ENCODE data around the gene D2HGDH.
A peak's percentile ranks its signal among the peaks of the same experiment; 100 is the strongest.
"Not testable (repeated sequence)": the region's sequence is repeated elsewhere in the genome, so short reads cannot be mapped to it uniquely, and the experiment has no call there.

The D2HGDH gene

DNA sequence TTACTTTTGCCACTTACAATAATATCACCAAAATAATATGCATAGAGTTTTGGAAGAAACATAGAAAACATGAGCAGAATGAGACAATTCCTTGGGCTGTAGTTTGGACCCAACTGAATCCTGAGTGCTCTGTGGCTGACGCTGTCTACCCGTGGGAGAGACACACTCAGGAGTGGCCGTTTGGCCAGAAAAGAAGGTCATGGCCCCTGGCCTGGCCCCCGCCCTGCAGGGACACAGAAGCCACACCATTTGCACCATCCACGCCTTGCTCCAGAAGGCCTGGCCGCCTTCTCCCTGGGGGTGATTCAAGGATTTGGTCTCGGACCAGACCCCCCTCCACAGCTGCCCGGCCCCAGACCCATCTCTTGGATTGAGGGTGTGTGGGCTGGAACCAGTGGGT is 6.4 kb upstream of the D2HGDH start:
- TF ChIP-seq, protein P1, sequence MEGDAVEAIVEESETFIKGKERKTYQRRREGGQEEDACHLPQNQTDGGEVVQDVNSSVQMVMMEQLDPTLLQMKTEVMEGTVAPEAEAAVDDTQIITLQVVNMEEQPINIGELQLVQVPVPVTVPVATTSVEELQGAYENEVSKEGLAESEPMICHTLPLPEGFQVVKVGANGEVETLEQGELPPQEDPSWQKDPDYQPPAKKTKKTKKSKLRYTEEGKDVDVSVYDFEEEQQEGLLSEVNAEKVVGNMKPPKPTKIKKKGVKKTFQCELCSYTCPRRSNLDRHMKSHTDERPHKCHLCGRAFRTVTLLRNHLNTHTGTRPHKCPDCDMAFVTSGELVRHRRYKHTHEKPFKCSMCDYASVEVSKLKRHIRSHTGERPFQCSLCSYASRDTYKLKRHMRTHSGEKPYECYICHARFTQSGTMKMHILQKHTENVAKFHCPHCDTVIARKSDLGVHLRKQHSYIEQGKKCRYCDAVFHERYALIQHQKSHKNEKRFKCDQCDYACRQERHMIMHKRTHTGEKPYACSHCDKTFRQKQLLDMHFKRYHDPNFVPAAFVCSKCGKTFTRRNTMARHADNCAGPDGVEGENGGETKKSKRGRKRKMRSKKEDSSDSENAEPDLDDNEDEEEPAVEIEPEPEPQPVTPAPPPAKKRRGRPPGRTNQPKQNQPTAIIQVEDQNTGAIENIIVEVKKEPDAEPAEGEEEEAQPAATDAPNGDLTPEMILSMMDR (IDR thresholded peaks at IDR 0.05; ENCODE audit: low read depth, low read length, missing control alignments) = no peak
- Histone ChIP-seq H3K27ac (no peak overlapping the region), H3K4me3 (ENCODE audit: low read depth, low read length) (no peak overlapping the region), H3K36me3 (replicated peaks) (peaks cover 11% of the 10 kb centered on the region), H3K27me3 (replicated peaks) (no peaks in the 10 kb centered on the region)
- in situ Hi-C loops (cut with HindIII; ENCODE audit: low pct_ligation_motif_present, low sequenced_read_pairs) = no loop called here
- DNase-seq = no peak

DNA sequence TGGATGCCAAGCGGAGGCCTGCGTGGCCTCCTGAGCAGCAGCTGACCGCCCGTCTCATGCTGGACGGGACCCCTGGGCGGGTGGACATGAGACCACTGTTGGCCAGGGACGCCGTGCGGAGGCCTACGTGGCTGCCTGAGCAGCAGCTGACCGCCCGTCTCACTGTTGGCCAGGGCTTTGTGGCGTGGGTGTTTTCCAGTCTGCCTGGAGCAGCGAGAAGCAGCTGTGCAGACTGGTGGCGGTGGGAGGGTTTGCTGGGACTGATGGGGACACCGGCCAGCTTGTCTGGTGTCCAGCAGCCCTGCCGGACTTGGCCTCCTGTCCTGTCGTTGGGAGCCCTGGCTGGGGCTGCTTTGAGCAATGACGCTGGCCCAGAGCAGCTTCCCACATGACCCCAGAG is 5.8 kb upstream of the D2HGDH start:
- in situ Hi-C loops (cut with HindIII; ENCODE audit: low pct_ligation_motif_present, low sequenced_read_pairs) = no loop called here
- Histone ChIP-seq H3K4me3 (ENCODE audit: low read depth, low read length) (no peak overlapping the region), H3K27me3 (replicated peaks) (no peaks in the 10 kb centered on the region), H3K27ac (no peak overlapping the region), H3K36me3 (replicated peaks) (peaks cover 5% of the 10 kb centered on the region)
- TF ChIP-seq, protein P1 (IDR thresholded peaks at IDR 0.05; ENCODE audit: low read depth, low read length, missing control alignments) = no peak
- DNase-seq = no peak

DNA sequence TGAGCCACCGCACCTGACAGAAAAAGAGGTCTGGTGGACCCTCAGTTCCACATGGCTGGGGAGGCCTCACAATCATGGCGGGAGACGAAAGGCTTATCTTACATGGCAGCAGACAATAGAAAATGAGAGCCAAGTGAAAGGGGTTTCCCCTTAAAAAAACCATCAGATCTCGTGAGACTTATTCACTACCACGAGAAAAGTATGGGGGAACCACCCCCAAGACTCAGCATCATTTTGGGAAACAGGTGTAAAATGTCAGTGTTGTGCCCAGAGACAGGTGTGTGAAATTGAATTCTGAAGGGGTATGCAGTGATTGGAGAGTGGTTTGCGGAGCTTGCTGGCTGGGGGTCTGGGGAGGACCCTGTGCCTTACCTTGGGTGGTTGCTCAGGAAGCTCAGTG is 4.6 kb upstream of the D2HGDH start:
- no peak overlapping the region for H3K4me3 ChIP-seq (ENCODE audit: low read depth, low read length)
- H3K27me3 ChIP-seq (replicated peaks) = no peaks in the 10 kb centered on the region
- TF ChIP-seq, protein P1 (IDR thresholded peaks at IDR 0.05; ENCODE audit: low read depth, low read length, missing control alignments) = no peak
- no peak for DNase-seq
- in situ Hi-C loops (cut with HindIII; ENCODE audit: low pct_ligation_motif_present, low sequenced_read_pairs) = no loop called here
- H3K27ac ChIP-seq = no peak overlapping the region
- H3K36me3 ChIP-seq (replicated peaks) = peaks cover 2% of the 10 kb centered on the region

DNA sequence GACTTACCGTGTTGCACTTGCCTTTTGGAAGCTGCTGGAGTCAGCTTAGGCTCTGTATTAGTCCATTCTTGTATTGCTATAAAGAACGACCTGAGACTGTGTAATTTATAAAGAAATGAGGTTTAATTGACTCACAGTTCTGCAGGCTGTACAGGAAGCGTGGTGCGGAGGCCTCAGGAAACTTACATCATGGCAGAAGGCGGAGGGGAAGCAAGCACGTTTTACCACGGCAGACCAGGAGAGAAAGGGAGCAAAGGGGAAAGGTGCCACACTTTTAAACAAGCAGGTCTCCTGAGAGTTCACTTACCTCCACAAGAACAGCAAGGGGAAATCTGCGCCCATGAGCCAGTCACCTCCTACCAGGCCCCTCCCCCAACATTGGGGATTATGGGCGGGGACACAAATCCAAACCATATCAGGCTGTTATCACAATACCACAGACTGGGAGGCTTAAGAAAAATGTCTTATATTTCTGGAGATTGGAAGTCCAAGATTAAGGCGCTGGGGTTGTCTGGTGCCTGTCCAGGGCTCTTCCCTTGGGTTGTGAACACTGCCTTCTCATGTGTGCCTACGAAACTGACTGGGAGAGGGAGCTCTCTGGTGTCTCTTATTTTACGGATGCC is 3.6 kb upstream of the D2HGDH start:
- Histone ChIP-seq H3K27me3 (replicated peaks) (no peaks in the 10 kb centered on the region), H3K36me3 (replicated peaks) (no peaks in the 10 kb centered on the region), H3K4me3 (ENCODE audit: low read depth, low read length) (no peak overlapping the region), H3K27ac (no peak overlapping the region)
- no peak for DNase-seq
- TF ChIP-seq, protein P1 (IDR thresholded peaks at IDR 0.05; ENCODE audit: low read depth, low read length, missing control alignments) = no peak
- in situ Hi-C loops (cut with HindIII; ENCODE audit: low pct_ligation_motif_present, low sequenced_read_pairs) = no loop called here

DNA sequence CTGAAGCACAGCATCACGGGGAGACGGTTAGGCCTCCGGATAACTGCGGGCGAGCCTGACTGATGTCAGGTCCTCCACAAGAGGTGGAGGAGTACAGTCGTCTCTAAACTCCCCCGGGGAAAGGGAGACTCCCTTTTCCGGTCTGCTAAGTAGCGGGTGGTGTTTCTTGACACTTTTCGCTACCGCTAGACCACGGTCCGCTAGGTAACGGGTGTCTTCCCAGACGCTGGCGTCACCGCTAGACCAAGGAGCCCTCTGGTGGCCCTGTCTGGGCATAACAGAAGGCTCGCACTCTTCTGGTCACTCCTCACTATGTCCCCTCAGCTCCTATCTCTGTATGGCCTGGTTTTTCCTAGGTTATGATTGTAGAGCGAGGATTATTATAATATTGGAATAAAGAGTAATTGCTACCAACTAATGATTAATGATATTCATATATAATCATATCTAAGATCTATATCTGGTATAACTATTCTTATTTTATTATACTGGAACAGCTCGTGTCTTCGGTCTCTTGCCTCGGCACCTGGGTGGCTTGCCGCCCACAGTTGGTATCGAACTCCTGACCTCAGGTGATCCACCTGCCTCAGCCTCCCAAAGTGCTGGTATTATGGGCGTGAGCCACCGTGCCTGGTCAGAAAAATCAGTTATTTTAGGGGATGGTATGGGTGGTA is 1.8 kb upstream of the D2HGDH start:
- not testable (repeated sequence) for H3K27ac ChIP-seq
- TF ChIP-seq, protein P1 (IDR thresholded peaks at IDR 0.05; ENCODE audit: low read depth, low read length, missing control alignments) = peak; percentile 40
- peak; percentile 65 for DNase-seq

More for the DNA sequence above, 1.8 kb upstream of the D2HGDH start:
- H3K27me3 ChIP-seq (replicated peaks); H3K36me3 ChIP-seq (replicated peaks); in situ Hi-C loops (cut with HindIII; ENCODE audit: low pct_ligation_motif_present, low sequenced_read_pairs); H3K4me3 ChIP-seq (ENCODE audit: low read depth, low read length): not testable (repeated sequence)

All from brain microvascular endothelial cell (primary cell).